Umbilical cord (tissue), 2 donors: ENCODE results near the gene CCDC7. TPM values are rescaled to one million over a fixed set of nuclear protein-coding genes. Genes with fewer than 3 reads are reported as not detected.
"Not testable (repeated sequence)": the region's sequence is repeated elsewhere in the genome, so short reads cannot be mapped to it uniquely, and the experiment has no call there.

ENCODE experiments used
- DNase-seq: peaks from one replicate; pipeline ENCODE4 v3.0.0-alpha.2; 2015; ENCODE audit warnings: low spot score
- total RNA-seq: library from RNA; depleted of rRNA; stranded (reverse); fragments of >200 nt; gene quantifications from one replicate; pipeline ENCODE4 v1.2.3, GENCODE V29; 2014; ENCODE audit warnings: low replicate concordance; ENCODE audit not compliant: insufficient read depth

Gene CCDC7
- total RNA-seq, 1 donor from 2014 or later, result 85.0 TPM

DNA sequence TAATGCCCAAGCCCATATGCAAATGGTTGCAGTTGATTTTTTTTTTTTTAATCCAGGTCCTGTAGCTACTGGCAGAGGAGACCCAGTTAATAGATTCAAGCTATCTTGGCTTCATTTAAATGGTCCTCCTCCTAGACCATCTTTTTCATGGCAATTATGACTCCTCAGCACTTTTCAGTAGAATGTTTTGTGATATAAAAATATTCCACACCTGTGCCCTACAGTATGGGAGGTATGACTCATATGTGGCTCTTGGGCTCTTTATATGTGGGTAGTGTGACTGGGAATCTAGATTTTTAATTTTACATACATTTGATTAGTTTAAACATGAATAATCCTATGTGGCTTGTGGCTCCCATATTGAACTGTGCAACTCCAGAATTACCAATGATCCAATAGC lies 432.0 kb downstream of the CCDC7 start:
- DNase-seq, result no peak

- DNase-seq, result no peak
These were observed 432.7 kb downstream of the CCDC7 start for GRCh38 chr10:32878646-32879045.

- peak; percentile 61 for DNase-seq
These were observed 436.1 kb downstream of the CCDC7 start for GRCh38 chr10:32882076-32882475.

GRCh38 chr10:32887481-32887880 lies 441.5 kb downstream of the CCDC7 start:
- DNase-seq, result no peak

DNA sequence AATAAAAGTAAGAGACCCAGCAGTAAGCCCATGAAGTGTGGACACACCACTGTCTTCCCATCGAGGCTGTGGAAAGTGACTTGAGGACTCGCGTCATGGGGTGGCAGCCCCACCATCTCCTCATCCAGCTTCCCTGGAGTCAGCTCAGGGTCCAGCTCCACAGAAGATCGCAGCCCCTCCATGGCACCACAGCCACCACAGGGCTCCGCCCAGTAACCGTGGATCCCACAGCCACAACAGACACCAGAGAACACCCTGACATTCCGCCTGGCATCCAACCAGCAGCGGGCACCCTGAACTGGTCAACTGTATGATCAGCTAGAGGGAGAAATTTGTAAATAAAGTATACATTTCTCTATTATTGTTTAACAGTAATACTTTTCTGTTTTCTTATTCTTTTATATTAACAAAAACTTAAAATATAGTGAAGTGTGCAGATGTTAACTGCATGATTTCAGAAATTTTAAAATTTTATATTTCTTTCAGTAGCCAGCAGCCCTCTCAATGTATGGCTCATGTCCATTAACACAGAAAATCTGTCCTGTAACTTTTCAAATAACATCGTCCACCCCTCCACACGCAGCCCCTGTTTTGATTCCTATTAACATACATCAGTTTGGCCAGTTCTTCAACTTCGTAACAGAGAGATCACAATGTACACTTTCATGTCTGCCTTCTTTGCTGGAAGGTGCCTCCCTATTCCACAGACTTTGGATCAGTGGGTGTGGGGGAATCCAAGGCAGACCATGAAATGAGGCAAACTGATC lies 442.4 kb downstream of the CCDC7 start:
- no peak for DNase-seq

DNA sequence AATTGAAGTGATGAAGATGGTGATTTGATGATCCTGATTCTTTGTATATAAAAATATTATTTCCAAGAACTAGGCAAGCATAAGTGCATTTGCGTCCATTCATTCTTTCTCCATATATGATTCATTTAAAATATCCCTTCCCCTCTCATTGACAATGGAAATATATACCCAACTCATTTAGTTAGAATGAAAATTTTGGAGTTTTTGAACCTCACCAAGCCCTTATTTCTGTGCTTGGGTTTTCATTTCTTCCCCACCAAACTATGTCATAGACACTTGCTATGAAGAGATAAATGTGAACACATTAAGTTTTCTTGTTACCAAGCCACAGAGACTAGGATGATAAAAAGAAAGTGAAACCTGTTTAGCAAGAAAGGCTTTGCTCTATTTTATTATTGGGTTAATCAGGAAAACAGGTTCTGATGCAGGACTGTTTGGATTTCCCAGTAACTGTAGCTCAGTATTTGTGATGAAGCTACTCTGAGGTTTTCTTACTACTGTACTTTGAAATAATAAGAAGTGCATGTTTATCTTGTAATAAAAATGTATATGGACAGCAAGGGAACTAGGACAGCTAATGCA lies 443.8 kb downstream of the CCDC7 start:
- DNase-seq, result no peak

DNA sequence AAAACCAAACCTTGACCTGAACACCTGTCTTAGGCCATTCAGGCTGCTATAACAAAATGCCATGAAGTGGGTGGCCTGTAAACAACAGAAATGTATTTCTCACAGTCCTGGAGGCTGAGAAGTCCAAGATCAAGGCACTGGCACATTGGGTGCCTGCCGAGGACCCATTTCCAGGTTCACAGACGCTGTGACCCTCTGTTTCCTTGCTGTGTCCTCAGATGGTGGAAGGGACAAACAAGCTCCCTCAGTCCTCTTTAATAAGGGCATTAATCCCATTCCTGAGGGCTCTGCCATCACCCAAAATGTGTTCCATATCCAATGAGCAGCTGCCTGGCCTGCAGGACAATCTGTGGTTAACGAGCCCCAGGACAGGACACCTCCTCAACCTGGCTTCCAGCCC lies 444.5 kb downstream of the CCDC7 start:
- no peak for DNase-seq

DNA sequence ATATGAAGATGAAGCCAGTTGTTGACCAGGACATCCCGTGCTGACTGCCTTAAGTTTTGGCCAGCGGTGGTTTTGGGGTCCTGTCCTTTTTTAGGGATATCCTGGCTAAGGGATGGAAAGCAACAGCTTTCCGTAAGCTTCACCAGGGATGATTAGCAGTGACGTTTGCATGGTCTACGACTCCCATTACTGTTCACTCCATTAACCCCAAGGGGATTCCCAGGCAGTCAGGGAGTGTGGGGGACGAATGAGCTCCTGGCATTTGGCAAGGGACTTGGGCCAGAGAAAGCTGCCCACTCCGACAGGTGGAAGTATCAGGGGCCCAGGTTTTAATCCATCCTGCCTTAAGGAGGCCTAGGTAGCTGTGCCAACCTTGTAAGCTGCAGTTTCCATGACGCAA lies 445.3 kb downstream of the CCDC7 start:
- no peak for DNase-seq

GRCh38 chr10:32893434-32893833 lies 447.5 kb downstream of the CCDC7 start:
- no peak for DNase-seq

DNA sequence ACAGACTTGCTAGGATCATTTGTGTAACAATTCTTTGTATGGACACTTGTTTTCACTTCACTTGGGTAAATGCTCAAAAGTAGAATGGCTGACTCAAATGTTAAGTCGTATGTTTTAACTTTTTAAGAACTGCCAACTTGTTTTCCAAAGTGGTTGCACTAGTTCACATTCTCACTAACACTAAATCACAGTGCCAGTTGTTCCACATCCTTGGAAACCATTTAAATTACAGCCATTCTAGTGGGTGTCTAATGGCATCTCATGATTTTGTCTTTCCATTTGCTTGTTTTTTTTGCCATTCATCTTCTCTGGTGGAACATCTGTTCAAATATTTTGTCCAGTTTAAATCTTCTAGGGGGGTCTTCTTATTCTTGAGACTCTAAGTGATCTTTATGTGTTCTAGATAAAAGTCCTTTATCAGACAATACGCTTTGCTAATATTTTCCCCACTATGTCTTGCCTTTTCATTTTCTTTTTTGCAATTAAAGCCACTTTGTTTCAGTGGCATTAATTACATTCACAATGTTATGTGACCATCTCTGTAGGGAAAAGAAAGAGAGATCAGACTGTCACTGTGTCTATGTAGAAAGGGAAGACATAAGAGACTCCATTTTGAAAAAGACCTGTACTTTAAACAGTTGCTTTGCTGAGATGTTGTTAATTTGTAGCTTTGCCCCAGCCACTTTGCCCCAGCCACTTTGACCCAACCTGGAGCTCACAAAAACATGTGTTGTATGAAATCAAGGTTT lies 448.1 kb downstream of the CCDC7 start:
- DNase-seq, result no peak

GRCh38 chr10:32895200-32895968 lies 449.4 kb downstream of the CCDC7 start:
- not testable (repeated sequence) for DNase-seq

DNA sequence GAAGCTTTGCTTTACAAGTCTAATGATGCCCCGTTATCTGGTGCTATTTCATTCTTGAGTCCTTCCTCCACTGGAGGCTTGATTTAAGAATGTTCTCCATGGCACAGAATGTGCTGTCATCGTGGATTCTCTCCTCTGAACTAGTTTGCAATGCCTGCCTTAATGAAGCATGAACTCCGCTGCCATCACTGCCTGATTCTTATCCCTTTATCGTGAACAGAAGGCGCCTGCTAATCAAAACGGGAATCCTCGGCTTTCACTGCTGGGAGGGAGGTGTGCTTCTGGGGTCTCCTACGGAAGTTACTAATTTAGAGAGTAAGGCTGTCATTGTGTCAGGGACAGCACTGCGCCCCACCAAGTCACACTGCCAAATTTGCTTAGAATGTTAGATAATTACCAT lies 455.9 kb downstream of the CCDC7 start:
- no peak for DNase-seq

- DNase-seq, result no peak
These were observed 459.5 kb downstream of the CCDC7 start for GRCh38 chr10:32905466-32905865.

GRCh38 chr10:32906595-32906994 lies 460.7 kb downstream of the CCDC7 start:
- no peak for DNase-seq

GRCh38 chr10:32909456-32909855 lies 463.5 kb downstream of the CCDC7 start:
- no peak for DNase-seq

GRCh38 chr10:32909970-32910369 lies 464.0 kb downstream of the CCDC7 start:
- DNase-seq, result not testable (repeated sequence)

DNA sequence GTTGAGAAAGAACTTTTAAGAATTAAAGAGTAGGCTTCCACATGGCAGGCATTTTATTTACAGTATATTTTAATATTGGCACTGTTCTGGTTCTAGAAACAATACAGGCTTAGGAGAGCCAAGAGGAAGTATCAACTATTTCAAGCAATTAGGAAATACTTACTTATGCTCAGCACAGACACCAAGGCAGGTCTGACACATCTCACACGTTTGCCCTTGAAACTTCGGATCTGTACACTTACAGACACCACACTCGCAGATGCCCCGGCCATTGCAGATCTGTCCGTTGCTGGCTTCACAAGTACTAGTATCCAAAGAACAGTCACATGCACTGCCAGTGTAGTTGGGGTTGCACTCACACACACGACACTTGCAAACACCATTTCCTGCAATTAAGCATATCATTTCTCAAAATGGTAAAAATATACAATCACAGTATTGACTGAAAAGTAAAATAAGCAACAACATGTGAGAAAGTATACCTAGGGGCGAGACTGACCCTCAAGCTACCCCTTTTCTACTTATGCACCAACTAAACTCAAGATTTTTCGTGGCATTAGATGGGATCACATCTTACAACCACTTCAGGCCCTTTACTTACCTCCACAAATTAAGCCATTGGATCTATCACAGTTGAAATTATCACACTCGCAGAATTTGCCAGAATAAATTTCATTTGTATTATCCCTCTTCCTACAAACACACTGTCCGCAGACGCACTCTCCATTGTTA lies 465.5 kb downstream of the CCDC7 start:
- DNase-seq, result no peak

GRCh38 chr10:32917817-32918216 lies 471.9 kb downstream of the CCDC7 start:
- not testable (repeated sequence) for DNase-seq

DNA sequence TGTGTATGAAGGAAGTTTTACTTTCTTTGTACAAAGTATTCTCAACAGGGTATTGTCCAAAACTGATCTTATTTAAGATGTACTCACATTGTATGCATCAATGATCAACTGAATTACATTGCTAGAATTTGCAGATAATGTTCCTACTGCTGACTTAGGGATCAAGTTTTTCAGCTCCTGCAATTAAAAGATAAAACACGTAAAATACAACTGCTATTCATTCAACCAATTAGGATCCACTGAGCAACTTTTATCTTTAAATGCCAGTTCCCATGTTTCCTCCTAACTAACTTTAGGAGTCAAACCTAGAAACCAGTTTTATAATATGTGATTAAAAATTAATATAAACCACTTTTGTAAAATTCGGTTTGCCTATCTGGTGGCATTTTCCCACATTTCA lies 476.2 kb downstream of the CCDC7 start:
- DNase-seq, result no peak

- no peak for DNase-seq
These were observed 477.2 kb downstream of the CCDC7 start for GRCh38 chr10:32923134-32923533.

DNA sequence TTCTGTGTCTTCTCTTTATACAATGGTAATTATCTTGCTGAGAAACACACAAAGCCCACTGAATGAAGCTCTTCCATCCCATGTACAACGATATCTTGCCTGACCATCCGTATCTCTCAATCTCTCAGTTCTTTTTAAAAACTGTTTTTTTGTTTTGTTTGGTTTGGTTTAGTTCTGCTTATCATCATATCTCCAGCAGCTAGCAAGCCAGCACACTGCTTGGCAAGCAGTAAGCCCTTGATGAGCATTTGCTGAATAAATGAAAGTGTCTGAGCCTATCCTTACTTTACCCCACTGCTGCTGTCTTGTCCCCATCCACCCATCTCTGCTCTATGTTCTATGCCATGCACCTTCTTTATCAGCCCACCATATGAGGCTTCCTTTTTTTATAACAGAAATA lies 477.9 kb downstream of the CCDC7 start:
- DNase-seq, result no peak
